ENCODE results near the gene PSME3IP1. TPM values are rescaled to one million over a fixed set of nuclear protein-coding genes. Genes with fewer than 3 reads are reported as not detected.

Gene PSME3IP1
- polyA plus RNA-seq, 3 donors = 75.4 to 133 (median 78.6) TPM

DNA sequence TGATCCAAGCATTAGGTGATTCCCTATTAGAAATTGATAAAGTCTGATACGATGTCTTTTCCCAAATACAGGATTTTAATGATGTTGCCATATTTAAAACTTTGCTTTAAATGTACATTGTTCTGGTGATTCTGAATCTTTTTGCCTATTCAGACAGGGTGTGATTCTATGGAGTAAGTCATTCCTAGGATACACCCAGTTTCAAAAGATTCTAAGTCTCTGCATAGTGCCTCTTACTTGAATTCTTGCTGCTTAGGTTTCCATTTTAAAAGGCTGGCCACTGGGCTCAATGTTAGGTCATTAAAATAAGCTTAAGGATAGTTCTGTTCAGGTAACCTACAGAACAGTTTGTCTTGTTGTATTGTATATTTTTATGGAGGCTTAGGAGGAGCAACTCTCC, 37.2 kb upstream of the PSME3IP1 start:
- H3K4me3 Mint-ChIP-seq = no peak overlapping the region
- TF ChIP-seq, protein P1, sequence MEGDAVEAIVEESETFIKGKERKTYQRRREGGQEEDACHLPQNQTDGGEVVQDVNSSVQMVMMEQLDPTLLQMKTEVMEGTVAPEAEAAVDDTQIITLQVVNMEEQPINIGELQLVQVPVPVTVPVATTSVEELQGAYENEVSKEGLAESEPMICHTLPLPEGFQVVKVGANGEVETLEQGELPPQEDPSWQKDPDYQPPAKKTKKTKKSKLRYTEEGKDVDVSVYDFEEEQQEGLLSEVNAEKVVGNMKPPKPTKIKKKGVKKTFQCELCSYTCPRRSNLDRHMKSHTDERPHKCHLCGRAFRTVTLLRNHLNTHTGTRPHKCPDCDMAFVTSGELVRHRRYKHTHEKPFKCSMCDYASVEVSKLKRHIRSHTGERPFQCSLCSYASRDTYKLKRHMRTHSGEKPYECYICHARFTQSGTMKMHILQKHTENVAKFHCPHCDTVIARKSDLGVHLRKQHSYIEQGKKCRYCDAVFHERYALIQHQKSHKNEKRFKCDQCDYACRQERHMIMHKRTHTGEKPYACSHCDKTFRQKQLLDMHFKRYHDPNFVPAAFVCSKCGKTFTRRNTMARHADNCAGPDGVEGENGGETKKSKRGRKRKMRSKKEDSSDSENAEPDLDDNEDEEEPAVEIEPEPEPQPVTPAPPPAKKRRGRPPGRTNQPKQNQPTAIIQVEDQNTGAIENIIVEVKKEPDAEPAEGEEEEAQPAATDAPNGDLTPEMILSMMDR (IDR thresholded peaks at IDR 0.05) = no peak
- H3K36me3 Mint-ChIP-seq = peaks cover 86 to 93% of the 10 kb centered on the region in 2 donors
- Histone ChIP-seq H3K4me2 (replicated peaks; ENCODE audit: extremely low read depth, low read length, poor library complexity, severe bottlenecking) (no peak overlapping the region), H3K4me3 (replicated peaks in 1 of 3; ENCODE audit: low read depth in 2 of 3, low read length in 3 of 3) (no peak overlapping the region), H3K27me3 (ENCODE audit: control insufficient read depth in 2 of 2, insufficient read depth in 2 of 2, low read length in 2 of 2) (no peaks in the 10 kb centered on the region), H2AFZ (ENCODE audit: insufficient read depth, low read depth, low read length, poor library complexity, severe bottlenecking) (no peak overlapping the region), H3K36me3 (replicated peaks in 1 of 2; ENCODE audit: control insufficient read depth in 1 of 2, insufficient read depth in 2 of 2, low read length in 2 of 2) (peaks cover 81 to 100% of the 10 kb centered on the region in 2 donors), H3K79me2 (ENCODE audit: insufficient read depth, low read length) (no peaks in the 10 kb centered on the region), H3K9me3 (replicated peaks in 1 of 2; ENCODE audit: control insufficient read depth in 1 of 2, insufficient read depth in 1 of 2, low read length in 2 of 2) (no peaks in the 10 kb centered on the region), H3K9ac (ENCODE audit: insufficient read depth, low read length, poor library complexity, severe bottlenecking) (no peak overlapping the region), H3K27ac (ENCODE audit: low read depth in 1 of 2, low read length in 2 of 2) (no peak overlapping the region), H4K20me1 (ENCODE audit: insufficient read depth, low read length) (no peaks in the 10 kb centered on the region), H3K4me1 (ENCODE audit: control insufficient read depth in 1 of 2, insufficient read depth in 2 of 2, low read length in 2 of 2) (no peaks in the 10 kb centered on the region)
- no peaks in the 10 kb centered on the region for H3K27me3 Mint-ChIP-seq (ENCODE audit: low read depth in 3 of 3)
- peaks cover 0 to 6% (median 0%) of the 10 kb centered on the region in 7 donors for H3K9me3 Mint-ChIP-seq
- WGBS (ENCODE audit: insufficient coverage) = no CpG with 5 or more reads among the region's 1 CpG
- H3K4me1 Mint-ChIP-seq = no peaks in the 10 kb centered on the region
- intact Hi-C loops (cut with micrococcal nuclease) = no loop called here
- peak overlapping the region in 1 of 7 donors; percentile 15 for H3K27ac Mint-ChIP-seq
- DNase-seq = no peak

DNA sequence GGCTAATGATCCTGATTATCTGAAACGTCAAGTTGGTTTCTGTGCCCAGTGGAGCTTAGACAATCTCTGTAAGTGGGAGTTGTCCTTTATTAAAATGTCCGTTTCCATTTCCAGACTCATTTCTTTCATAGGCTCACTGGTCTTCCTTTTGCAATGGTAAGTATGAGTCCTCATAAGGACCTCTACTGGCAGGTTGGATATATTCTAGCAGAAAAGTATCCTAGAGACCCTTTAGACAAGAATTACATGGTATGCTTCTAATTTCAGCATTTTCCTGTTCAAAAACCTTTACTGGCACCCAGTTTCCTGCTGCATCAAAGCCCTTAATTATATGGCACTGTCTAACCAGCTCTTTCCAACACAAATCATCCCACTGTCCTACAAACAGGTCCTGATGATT, 31.1 kb upstream of the PSME3IP1 start:
- Histone ChIP-seq H2AFZ (ENCODE audit: insufficient read depth, low read depth, low read length, poor library complexity, severe bottlenecking) (no peak overlapping the region), H3K27ac (ENCODE audit: low read depth in 1 of 2, low read length in 2 of 2) (no peak overlapping the region), H3K36me3 (replicated peaks in 1 of 2; ENCODE audit: control insufficient read depth in 1 of 2, insufficient read depth in 2 of 2, low read length in 2 of 2) (peaks cover 87 to 100% of the 10 kb centered on the region in 2 donors), H3K4me2 (replicated peaks; ENCODE audit: extremely low read depth, low read length, poor library complexity, severe bottlenecking) (no peak overlapping the region), H3K27me3 (ENCODE audit: control insufficient read depth in 2 of 2, insufficient read depth in 2 of 2, low read length in 2 of 2) (no peaks in the 10 kb centered on the region), H3K9me3 (replicated peaks in 1 of 2; ENCODE audit: control insufficient read depth in 1 of 2, insufficient read depth in 1 of 2, low read length in 2 of 2) (peaks cover 7 to 22% of the 10 kb centered on the region in 2 donors), H3K4me1 (ENCODE audit: control insufficient read depth in 1 of 2, insufficient read depth in 2 of 2, low read length in 2 of 2) (no peaks in the 10 kb centered on the region), H3K79me2 (ENCODE audit: insufficient read depth, low read length) (no peaks in the 10 kb centered on the region), H3K4me3 (replicated peaks in 1 of 3; ENCODE audit: low read depth in 2 of 3, low read length in 3 of 3) (no peak overlapping the region), H4K20me1 (ENCODE audit: insufficient read depth, low read length) (no peaks in the 10 kb centered on the region), H3K9ac (ENCODE audit: insufficient read depth, low read length, poor library complexity, severe bottlenecking) (no peak overlapping the region)
- no peak for DNase-seq
- intact Hi-C loops (cut with micrococcal nuclease) = no loop called here
- TF ChIP-seq, protein P1 (IDR thresholded peaks at IDR 0.05) = no peak
- Mint-ChIP-seq H3K9me3 (peaks cover 13 to 27% (median 22%) of the 10 kb centered on the region in 7 donors), H3K4me1 (no peaks in the 10 kb centered on the region), H3K27ac (no peak overlapping the region), H3K36me3 (peaks cover 83 to 94% of the 10 kb centered on the region in 2 donors), H3K4me3 (no peak overlapping the region), H3K27me3 (ENCODE audit: low read depth in 3 of 3) (no peaks in the 10 kb centered on the region)
- WGBS (ENCODE audit: insufficient coverage) = no CpG with 5 or more reads among the region's 2 CpGs

All from CD14-positive monocyte (primary cell).